Thoracic aorta (tissue), 2 donors: ENCODE data around the gene COX7B. TPM values are rescaled to one million over a fixed set of nuclear protein-coding genes. Genes with fewer than 3 reads are reported as not detected.
"Not testable (repeated sequence)": the region's sequence is repeated elsewhere in the genome, so short reads cannot be mapped to it uniquely, and the experiment has no call there.

Source experiments
- ATAC-seq: fragments of 150-250 bp; one replicate; pipeline ENCODE4 v1.8.0; 2017; ENCODE audit warnings: low read depth; ENCODE audit not compliant: insufficient number of reproducible peaks, low FRiP score
- DNase-seq: peaks from one replicate; pipeline ENCODE4 v3.0.0-alpha.2; 2020; ENCODE audit warnings: low spot score
- H3K27ac ChIP-seq, 2 donors: fragments of 200-600 bp; sonication (generic); 1 replicate in 1 of 2; 2 replicates in 1 of 2; pipeline ENCODE4 v1.5.1; 2016; ENCODE audit warnings: mild to moderate bottlenecking in 2 of 2, moderate library complexity in 2 of 2
- H3K27me3 ChIP-seq: fragments of 200-600 bp; sonication (generic); replicated peaks from 2 replicates; pipeline ENCODE4 v1.6.0; 2016; ENCODE audit warnings: mild to moderate bottlenecking; ENCODE audit not compliant: insufficient read depth
- H3K36me3 ChIP-seq: fragments of 200-600 bp; sonication (generic); one replicate; pipeline ENCODE4 v1.5.1; 2016
- H3K4me1 ChIP-seq, 2 donors: fragments of 200-600 bp; sonication (generic); 1 replicate in 1 of 2; 2 replicates in 1 of 2; pipeline versions ENCODE4 v1.5.1 to v1.6.0; 2016; ENCODE audit warnings: low read depth in 2 of 2, mild to moderate bottlenecking in 1 of 2; ENCODE audit not compliant: control insufficient read depth in 1 of 2
- H3K4me3 ChIP-seq: fragments of 200-600 bp; sonication (generic); 2 replicates; pipeline ENCODE4 v1.5.1; 2016; ENCODE audit warnings: mild to moderate bottlenecking
- H3K9me3 ChIP-seq: fragments of 200-600 bp; sonication (generic); 2 replicates; pipeline ENCODE4 v1.5.1; 2016
- CTCF ChIP-seq: fragments of 200-600 bp; sonication (generic); IDR thresholded peaks from one replicate; pipeline ENCODE4 v1.5.1; 2019; ENCODE audit warnings: antibody characterized with exemption
- total RNA-seq, 2 donors: library from RNA; depleted of rRNA; stranded (reverse); fragments of >200 nt; gene quantifications; one replicate each; pipeline versions ENCODE4 v1.1.0 to v1.2.3, GENCODE V29; 2016

Gene COX7B
- total RNA-seq, 2 donors from 2014 or later = 136 to 204 TPM

- Histone ChIP-seq H3K4me3 (no peak overlapping the region), H3K27me3 (no peaks in the 10 kb centered on the region), H3K27ac (no peak overlapping the region), H3K36me3 (no peaks in the 10 kb centered on the region), H3K4me1 (peaks cover 0 to 8% of the 10 kb centered on the region in 2 donors), H3K9me3 (no peaks in the 10 kb centered on the region)
- ATAC-seq (no peak), DNase-seq (no peak)
- TF ChIP-seq CTCF = no peak
Measured at GRCh38 chrX:77930581-77930980, 31.3 kb downstream of the COX7B start.

- Histone ChIP-seq H3K9me3 (no peaks in the 10 kb centered on the region), H3K4me3 (no peak overlapping the region), H3K36me3 (no peaks in the 10 kb centered on the region), H3K27ac (no peak overlapping the region), H3K27me3 (no peaks in the 10 kb centered on the region), H3K4me1 (peaks cover 0 to 22% of the 10 kb centered on the region in 2 donors)
- no peak for ATAC-seq
- no peak for DNase-seq
- TF ChIP-seq CTCF = no peak
Measured at GRCh38 chrX:77935886-77936285, 36.6 kb downstream of the COX7B start.

GRCh38 chrX:77936299-77936698, 37.0 kb downstream of the COX7B start:
- no peak for TF ChIP-seq CTCF
- no peak overlapping the region for H3K4me3 ChIP-seq
- no peak for DNase-seq
- ATAC-seq = no peak
- H3K36me3 ChIP-seq = no peaks in the 10 kb centered on the region
- no peaks in the 10 kb centered on the region for H3K27me3 ChIP-seq
- H3K4me1 ChIP-seq = peaks cover 0 to 22% of the 10 kb centered on the region in 2 donors
- H3K27ac ChIP-seq = peak overlapping the region in 1 of 2 donors; percentile 11
- no peaks in the 10 kb centered on the region for H3K9me3 ChIP-seq

GRCh38 chrX:77937291-77937690, 38.0 kb downstream of the COX7B start:
- Histone ChIP-seq H3K36me3 (no peaks in the 10 kb centered on the region), H3K9me3 (no peaks in the 10 kb centered on the region), H3K27me3 (no peaks in the 10 kb centered on the region), H3K4me1 (peaks cover 0 to 22% of the 10 kb centered on the region in 2 donors), H3K27ac (no peak overlapping the region), H3K4me3 (no peak overlapping the region)
- DNase-seq = no peak
- TF ChIP-seq CTCF = no peak
- no peak for ATAC-seq

GRCh38 chrX:77938083-77938680, 38.9 kb downstream of the COX7B start:
- Histone ChIP-seq H3K4me1 (peaks cover 0 to 22% of the 10 kb centered on the region in 2 donors), H3K27ac (no peak overlapping the region), H3K4me3 (no peak overlapping the region), H3K9me3 (no peaks in the 10 kb centered on the region), H3K36me3 (no peaks in the 10 kb centered on the region), H3K27me3 (no peaks in the 10 kb centered on the region)
- TF ChIP-seq CTCF = no peak
- DNase-seq (no peak), ATAC-seq (no peak)

- not testable (repeated sequence) for ATAC-seq, H3K27ac ChIP-seq, H3K27me3 ChIP-seq, H3K4me3 ChIP-seq, H3K4me1 ChIP-seq, H3K36me3 ChIP-seq, H3K9me3 ChIP-seq, DNase-seq
Measured at GRCh38 chrX:77945031-77945430, 45.8 kb downstream of the COX7B start.
